A549 (cell line): ENCODE measurements around the gene KCNQ1OT1.

Source experiments
- CTCF ChIP-seq: fragments of >200 bp; sonication (Bioruptor Twin); formaldehyde crosslinking; IDR thresholded peaks from 3 replicates; pipeline ENCODE4 v1.5.1; 2016
- POLR2A ChIP-seq: IDR thresholded peaks from 2 replicates; pipeline ENCODE4 v1.6.1; 2012; ENCODE audit warnings: mild to moderate bottlenecking, low read length
- TF ChIP-seq, protein P1 (sequence below): fragments of 450-650 bp; IDR thresholded peaks from 2 replicates; pipeline ENCODE4 v1.6.1; 2014; ENCODE audit warnings: antibody characterized with exemption

- no peak for TF ChIP-seq CTCF
- no peak for TF ChIP-seq POLR2A
- TF ChIP-seq, protein P1, sequence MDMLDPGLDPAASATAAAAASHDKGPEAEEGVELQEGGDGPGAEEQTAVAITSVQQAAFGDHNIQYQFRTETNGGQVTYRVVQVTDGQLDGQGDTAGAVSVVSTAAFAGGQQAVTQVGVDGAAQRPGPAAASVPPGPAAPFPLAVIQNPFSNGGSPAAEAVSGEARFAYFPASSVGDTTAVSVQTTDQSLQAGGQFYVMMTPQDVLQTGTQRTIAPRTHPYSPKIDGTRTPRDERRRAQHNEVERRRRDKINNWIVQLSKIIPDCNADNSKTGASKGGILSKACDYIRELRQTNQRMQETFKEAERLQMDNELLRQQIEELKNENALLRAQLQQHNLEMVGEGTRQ: no peak
Observed at GRCh38 chr11:2592559-2593392, 107.0 kb downstream of the KCNQ1OT1 start.
